GM10266 (cell line): ENCODE measurements around the gene CDK19.

Experiments
- DNase-seq: peaks from one replicate; pipeline ENCODE4 v3.0.0; 2012; ENCODE audit errors: extremely low spot score
- CTCF ChIP-seq: IDR thresholded peaks from 2 replicates; pipeline ENCODE4 v1.5.1; 2012; ENCODE audit warnings: mild to moderate bottlenecking, low read depth; ENCODE audit not compliant: control insufficient read depth, insufficient read depth; ENCODE audit errors: missing control alignments

Gene CDK19

GRCh38 chr6:110799655-110800054 lies 15.6 kb downstream of the CDK19 start:
- DNase-seq = no peak
- no peak for TF ChIP-seq CTCF

GRCh38 chr6:110799189-110799588 lies 16.1 kb downstream of the CDK19 start:
- no peak for DNase-seq

GRCh38 chr6:110795271-110795670 lies 20.0 kb downstream of the CDK19 start:
- no peak for TF ChIP-seq CTCF
- no peak for DNase-seq

More at GRCh38 chr6:110799189-110799588, 16.1 kb downstream of the CDK19 start:
- no peak for TF ChIP-seq CTCF

- TF ChIP-seq CTCF = no peak
- no peak for DNase-seq
Observed at GRCh38 chr6:110786696-110787095, 28.6 kb downstream of the CDK19 start.

GRCh38 chr6:110786271-110786670 lies 29.0 kb downstream of the CDK19 start:
- TF ChIP-seq CTCF = no peak
- no peak for DNase-seq

GRCh38 chr6:110784610-110784979 lies 30.7 kb downstream of the CDK19 start:
- TF ChIP-seq CTCF = no peak
- DNase-seq = no peak

- no peak for DNase-seq
- TF ChIP-seq CTCF = no peak
Observed at GRCh38 chr6:110781522-110782214, 33.6 kb downstream of the CDK19 start.
